Mesodermal cell (in vitro differentiated cells): ENCODE results near the gene PDCL3.

Source experiments
- H3K27ac ChIP-seq: 2 replicates; pipeline ENCODE4 v1.7.0; 2013; ENCODE audit warnings: mild to moderate bottlenecking, low read depth, low read length, moderate library complexity; ENCODE audit not compliant: severe bottlenecking
- H3K36me3 ChIP-seq: 2 replicates; pipeline ENCODE4 v1.7.1; 2013; ENCODE audit warnings: mild to moderate bottlenecking, low read length, moderate library complexity; ENCODE audit not compliant: control insufficient read depth, insufficient read depth
- H3K4me1 ChIP-seq: one replicate; pipeline ENCODE4 v1.7.1; 2013; ENCODE audit warnings: mild to moderate bottlenecking, low read length; ENCODE audit not compliant: insufficient read depth, control insufficient read depth, poor library complexity, severe bottlenecking
- H3K4me3 ChIP-seq: 2 replicates; pipeline ENCODE4 v1.7.0; 2013; ENCODE audit warnings: low read length, control low read depth, mild to moderate bottlenecking; ENCODE audit not compliant: insufficient read depth, poor library complexity, severe bottlenecking; ENCODE audit errors: extremely low read depth
- H3K9me3 ChIP-seq: 2 replicates; pipeline ENCODE4 v1.7.1; 2013; ENCODE audit warnings: mild to moderate bottlenecking, low read length, moderate library complexity; ENCODE audit not compliant: control insufficient read depth
- WGBS, 2 experiments: methylation state at CpG; one replicate each; pipeline ENCODE4 v1.1.5; 2013; ENCODE audit warnings: missing lambda C conversion rate in 2 of 2; ENCODE audit not compliant: insufficient coverage in 2 of 2; 5-methylcytosine and 5-hydroxymethylcytosine counted together

PDCL3 gene

DNA sequence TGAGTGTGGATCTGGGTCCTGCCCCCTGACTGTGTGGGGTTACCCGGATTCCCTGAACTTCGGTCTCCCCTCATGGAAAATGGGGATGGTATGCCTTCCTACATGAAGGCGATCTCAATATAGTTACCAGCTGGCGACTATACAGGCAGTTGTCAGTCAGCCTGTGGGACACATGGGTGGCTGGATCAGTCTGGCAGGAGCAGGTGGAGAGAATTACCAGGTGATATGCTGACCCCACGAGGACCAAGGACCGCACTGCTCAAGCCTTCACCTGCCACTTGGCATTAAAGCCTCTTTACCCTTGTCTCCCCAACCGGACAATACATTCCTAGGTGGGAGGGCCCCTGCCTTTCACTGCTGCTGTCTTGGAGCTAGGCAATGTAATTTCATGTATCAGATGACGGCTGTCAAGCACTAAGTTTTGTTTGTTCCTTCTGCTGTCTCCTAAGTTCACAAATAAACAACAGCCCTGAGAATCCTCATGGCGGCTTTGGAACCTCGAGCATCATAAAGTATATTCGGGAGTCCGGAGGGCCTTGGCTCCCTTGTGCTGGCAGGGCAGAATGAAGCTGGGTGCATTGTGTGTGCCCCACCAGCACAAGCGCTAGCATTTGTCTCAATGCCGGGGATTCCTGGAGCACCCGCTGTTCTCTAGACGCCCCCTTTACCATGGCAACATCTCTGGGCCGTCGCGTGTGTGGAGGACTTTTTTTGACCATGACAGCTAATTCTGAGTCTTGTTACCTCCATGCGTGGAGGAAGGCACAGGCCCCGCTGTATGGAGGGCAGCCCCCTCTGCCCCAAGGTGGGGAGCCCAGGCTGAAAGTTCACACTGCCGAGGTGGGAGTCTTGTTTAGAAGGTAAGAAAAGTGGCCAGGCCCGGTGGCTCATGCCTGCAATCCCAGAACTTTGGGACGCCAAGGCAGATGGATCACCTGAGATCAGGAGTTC is 48.6 kb downstream of the PDCL3 start:
- no peak overlapping the region for H3K4me3 ChIP-seq
- H3K4me1 ChIP-seq, result no peaks in the 10 kb centered on the region
- no peak overlapping the region for H3K27ac ChIP-seq
- 84 to 87% methylated on average over 18 to 23 of the region's 24 CpGs for WGBS, 2 experiments
- no peaks in the 10 kb centered on the region for H3K9me3 ChIP-seq
- H3K36me3 ChIP-seq, result no peaks in the 10 kb centered on the region

DNA sequence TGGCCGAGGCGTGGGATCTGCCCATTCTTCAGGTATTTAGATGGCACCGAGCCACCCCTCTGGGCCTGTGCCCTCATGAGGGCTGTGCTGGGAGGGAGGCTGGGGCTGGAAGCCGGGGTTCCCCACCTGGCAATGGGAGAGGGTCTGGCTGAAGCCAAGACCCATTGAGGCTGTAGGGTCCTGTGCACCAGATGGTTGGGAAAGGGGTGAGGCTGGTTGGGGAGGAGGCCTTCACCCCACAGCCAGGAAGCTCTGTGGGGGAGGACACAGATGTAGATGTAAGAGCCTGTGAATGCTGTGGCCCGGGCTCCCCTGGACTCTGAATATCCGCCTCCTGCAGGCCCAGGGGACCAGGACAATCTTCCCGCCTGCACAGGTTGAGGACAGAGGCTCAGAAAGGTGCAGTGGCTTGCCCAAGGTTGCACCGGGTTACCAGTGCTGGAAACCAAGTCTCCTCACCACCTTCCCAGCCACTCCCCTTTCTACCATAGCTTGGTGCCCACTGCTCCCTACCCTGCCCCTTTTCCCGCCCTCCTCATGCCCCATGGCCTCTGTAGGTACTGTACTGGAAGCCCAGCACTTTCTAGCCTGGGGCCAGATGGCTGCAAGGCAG is 49.7 kb downstream of the PDCL3 start:
- Histone ChIP-seq H3K4me1 (no peaks in the 10 kb centered on the region), H3K36me3 (no peaks in the 10 kb centered on the region), H3K27ac (no peak overlapping the region), H3K4me3 (no peak overlapping the region), H3K9me3 (no peaks in the 10 kb centered on the region)
- 91% methylated on average over 6 to 9 of the region's 9 CpGs for WGBS, 2 experiments

DNA sequence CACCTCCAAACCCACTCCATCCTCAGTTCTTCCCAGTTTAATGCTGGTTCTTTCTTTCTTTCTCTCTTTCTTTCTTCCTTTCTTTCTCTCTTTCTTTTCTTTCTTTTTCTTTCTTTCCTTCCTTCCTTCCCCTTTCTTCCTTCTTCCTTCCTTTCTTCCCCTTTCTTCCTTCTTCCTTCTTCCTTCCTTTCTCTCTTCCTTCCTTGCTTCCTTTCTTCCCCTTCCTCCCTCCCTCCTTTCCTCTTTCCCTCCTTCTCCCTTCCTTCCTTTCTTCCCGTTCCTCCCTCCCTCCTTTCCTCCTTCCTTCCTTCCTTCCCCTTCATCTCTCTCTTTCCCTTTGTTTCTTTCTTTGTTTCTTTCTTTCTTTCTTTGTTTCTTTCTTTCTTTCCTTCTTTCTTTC is 50.9 kb downstream of the PDCL3 start:
- Histone ChIP-seq H3K27ac (no peak overlapping the region), H3K9me3 (no peaks in the 10 kb centered on the region), H3K4me3 (no peak overlapping the region), H3K36me3 (no peaks in the 10 kb centered on the region), H3K4me1 (no peaks in the 10 kb centered on the region)
- WGBS, 2 experiments, result 82 to 86% methylated on average over 1 of the region's 1 CpG

DNA sequence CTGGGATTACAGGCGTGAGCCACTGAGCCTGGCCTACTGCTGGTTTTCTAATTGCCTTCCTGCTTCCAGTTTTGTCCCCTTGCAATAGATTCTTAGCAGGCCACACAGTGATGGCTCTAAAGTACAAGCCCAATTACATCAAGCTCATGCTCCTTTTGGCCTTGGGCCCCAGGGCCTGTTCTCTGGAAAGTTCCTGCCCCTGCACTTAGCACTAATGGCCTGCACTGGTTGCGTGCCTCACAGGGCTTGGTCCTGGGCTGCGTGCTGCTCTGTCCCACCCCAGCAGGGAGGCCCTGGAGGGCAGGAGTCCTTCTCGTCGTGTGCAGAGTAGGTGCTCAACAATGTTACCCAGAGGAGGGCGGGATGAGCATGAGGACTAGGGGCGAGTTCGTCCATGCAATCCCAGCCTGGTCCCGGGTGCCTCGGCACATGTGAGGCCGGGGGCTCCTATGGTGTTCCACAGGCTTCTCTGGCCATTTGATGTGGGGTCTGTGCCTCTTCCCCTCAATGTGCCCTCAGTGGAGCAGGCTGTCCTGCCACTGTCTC is 51.7 kb downstream of the PDCL3 start:
- 89 to 94% methylated on average over 11 of the region's 11 CpGs for WGBS, 2 experiments
- Histone ChIP-seq H3K36me3 (no peaks in the 10 kb centered on the region), H3K4me1 (no peaks in the 10 kb centered on the region), H3K9me3 (no peaks in the 10 kb centered on the region), H3K27ac (no peak overlapping the region), H3K4me3 (no peak overlapping the region)

DNA sequence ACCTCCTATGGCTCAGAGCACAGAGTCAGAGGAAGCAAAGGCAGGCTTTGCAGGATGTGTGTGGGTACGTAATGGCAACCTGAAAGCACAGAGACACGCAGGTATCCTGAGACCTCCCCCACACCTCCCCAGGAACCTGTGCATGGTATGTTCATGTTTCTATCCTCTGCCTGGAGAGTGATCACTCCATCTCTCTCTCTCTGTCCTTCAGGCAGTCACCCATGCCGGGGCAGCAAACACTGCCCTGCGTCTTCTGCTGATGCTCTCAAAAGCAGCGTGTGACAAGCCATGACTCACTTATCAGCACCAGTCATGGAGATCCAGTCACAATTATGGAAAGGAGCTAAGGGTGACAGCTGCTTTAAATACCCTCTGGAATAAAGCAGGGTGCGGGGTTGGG is 52.7 kb downstream of the PDCL3 start:
- H3K27ac ChIP-seq, result no peak overlapping the region
- no peaks in the 10 kb centered on the region for H3K4me1 ChIP-seq
- H3K9me3 ChIP-seq, result no peaks in the 10 kb centered on the region
- no peaks in the 10 kb centered on the region for H3K36me3 ChIP-seq
- 85 to 86% methylated on average over 5 of the region's 6 CpGs for WGBS, 2 experiments
- no peak overlapping the region for H3K4me3 ChIP-seq

DNA sequence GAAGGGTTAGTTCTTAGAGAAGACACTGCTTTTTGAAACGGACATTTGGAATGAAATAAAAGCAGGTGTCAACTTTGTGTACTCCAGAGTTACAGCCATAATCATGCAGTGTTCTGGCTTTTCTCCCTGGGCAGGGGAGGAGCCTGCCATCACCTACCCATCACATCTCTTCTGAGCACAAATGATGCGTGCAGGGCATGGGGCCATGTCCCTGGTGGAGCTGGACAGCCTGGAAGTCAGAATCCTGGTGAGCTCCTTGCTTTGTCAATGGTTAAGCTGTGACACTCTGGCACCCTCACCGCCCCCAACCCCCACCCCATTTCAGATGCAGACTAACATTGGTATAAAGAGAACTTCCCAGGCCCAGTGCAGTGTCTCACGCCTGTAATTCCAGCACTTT is 53.1 kb downstream of the PDCL3 start:
- no peak overlapping the region for H3K4me3 ChIP-seq
- WGBS, 2 experiments, result 74 to 100% methylated on average over 3 of the region's 4 CpGs

DNA sequence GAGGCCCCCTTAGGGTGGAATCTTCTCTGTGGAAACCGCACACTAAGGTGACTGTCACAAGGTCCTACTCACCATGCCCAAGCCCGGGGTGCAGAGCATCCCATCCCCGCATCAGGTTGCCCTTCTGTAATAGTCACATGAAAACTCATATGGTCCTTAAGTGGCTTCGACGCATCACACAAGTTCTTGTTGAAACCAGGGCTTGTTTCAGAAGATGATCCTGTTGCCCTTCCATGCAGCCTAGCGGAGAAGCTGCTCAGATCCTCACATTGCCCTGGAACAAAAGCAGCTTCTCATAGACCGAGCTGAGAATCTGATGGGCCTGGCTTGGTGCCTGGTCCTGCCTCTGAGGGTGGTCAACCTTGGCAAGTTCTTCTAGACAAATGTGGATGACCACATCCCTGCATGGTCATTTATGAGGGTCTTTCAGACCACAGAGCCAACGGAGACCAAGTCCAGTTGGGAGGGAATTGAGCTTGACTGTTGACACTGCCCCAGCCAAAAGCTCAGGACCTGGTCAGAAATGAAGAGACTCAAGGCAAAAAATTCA is 54.1 kb downstream of the PDCL3 start:
- H3K36me3 ChIP-seq, result no peaks in the 10 kb centered on the region
- 89 to 96% methylated on average over 8 of the region's 8 CpGs for WGBS, 2 experiments
- H3K4me1 ChIP-seq, result no peaks in the 10 kb centered on the region
- no peaks in the 10 kb centered on the region for H3K9me3 ChIP-seq
- no peak overlapping the region for H3K4me3 ChIP-seq
- no peak overlapping the region for H3K27ac ChIP-seq

More for the DNA sequence above, 53.1 kb downstream of the PDCL3 start:
- Histone ChIP-seq H3K36me3 (no peaks in the 10 kb centered on the region), H3K27ac (no peak overlapping the region), H3K9me3 (no peaks in the 10 kb centered on the region), H3K4me1 (no peaks in the 10 kb centered on the region)

DNA sequence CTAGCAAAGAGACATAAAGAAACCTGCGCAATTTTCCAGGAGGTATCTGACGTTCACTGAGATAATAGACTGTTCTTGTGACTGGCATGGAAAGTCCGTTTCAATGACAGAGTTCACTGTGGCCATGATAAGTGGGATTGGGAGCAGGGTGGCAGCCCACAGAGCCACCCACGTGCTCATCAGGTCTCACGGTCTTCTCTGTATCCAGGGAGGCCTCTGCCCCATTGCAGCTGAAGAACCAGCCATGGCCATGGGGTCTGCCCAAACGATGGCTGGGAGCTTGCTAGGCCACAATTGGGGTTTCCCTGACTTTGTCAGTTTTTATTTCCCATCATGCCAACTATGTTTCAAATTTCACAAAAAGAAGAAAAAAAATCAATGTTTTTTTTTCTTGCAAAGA is 57.2 kb downstream of the PDCL3 start:
- Histone ChIP-seq H3K4me3 (no peak overlapping the region), H3K27ac (no peak overlapping the region), H3K4me1 (no peaks in the 10 kb centered on the region), H3K9me3 (peaks cover 5% of the 10 kb centered on the region), H3K36me3 (no peaks in the 10 kb centered on the region)
- WGBS, 2 experiments, result 66% methylated on average over 5 to 6 of the region's 6 CpGs

DNA sequence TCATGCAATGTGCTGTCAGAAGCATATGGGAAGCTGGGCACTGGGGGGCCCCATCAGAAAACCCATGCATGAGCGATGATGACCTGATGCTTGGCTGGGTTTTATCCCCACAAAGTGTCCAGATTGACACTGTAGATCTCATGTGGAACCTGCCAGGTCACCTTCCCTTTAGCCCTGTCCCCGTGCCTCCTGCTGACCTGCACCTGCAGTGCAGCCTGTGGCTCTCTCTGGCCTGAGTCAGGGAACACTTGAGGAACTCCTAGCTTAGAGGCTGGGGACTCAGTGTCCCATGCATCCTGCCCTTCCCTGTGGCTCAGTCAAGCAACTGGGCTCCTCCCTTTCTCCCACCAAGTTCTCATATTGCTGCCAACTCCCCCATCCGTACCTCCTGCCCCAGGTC is 57.7 kb downstream of the PDCL3 start:
- no peak overlapping the region for H3K4me3 ChIP-seq
- peaks cover 5% of the 10 kb centered on the region for H3K9me3 ChIP-seq
- 75 to 78% methylated on average over 3 of the region's 3 CpGs for WGBS, 2 experiments
- no peak overlapping the region for H3K27ac ChIP-seq
- no peaks in the 10 kb centered on the region for H3K4me1 ChIP-seq
- no peaks in the 10 kb centered on the region for H3K36me3 ChIP-seq

DNA sequence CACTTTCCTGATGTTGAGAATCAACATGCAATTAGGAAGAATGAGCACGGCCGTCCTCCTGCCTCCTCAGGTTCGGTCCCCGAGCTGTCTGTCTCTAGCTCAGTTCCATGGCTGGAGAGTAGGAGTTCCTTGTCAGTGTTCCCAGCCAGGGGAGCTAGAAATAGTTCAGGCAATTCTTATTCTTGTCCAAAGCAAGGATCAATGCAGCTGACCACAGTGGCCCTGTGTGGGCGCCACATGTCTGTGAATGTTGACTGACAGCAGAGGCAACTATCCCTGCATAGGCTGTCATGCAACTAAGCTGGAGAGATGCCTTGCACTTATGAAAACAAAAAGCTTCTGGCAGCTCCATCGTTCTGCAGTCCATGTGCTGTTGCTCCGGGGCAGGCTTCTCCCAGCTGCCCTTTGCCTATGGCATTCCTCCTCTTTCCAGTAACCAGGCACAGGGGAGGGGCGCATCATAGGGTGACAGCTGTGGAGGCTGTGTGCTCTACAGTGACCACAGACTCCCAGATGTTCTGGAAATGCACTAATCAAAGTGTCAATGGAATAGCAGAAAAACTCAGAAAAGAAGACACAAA is 58.7 kb downstream of the PDCL3 start:
- WGBS, 2 experiments, result 90 to 100% methylated on average over 3 to 7 of the region's 8 CpGs
- H3K27ac ChIP-seq, result no peak overlapping the region

More for the DNA sequence above, 58.7 kb downstream of the PDCL3 start:
- H3K9me3 ChIP-seq, result peaks cover 5% of the 10 kb centered on the region
- H3K4me3 ChIP-seq, result no peak overlapping the region
- H3K36me3 ChIP-seq, result no peaks in the 10 kb centered on the region
- H3K4me1 ChIP-seq, result no peaks in the 10 kb centered on the region
